Nephron progenitor cell (in vitro differentiated cells): ENCODE data around the gene TBL1XR1.

ENCODE experiments used
- DNase-seq: peaks from one replicate; pipeline ENCODE4 v3.0.0; 2021
- H3K27ac Mint-ChIP-seq: 2 replicates; pipeline ENCODE4 v1.8.0; 2021; ENCODE audit warnings: mild to moderate bottlenecking, moderate library complexity, mixed read lengths
- H3K27me3 Mint-ChIP-seq: 2 replicates; pipeline ENCODE4 v1.8.0; 2021; ENCODE audit warnings: mild to moderate bottlenecking, low read depth, mixed read lengths; ENCODE audit not compliant: poor library complexity
- H3K36me3 Mint-ChIP-seq: 2 replicates; pipeline ENCODE4 v1.8.0; 2021; ENCODE audit warnings: low read depth, mixed read lengths
- H3K4me1 Mint-ChIP-seq: 2 replicates; pipeline ENCODE4 v1.8.0; 2021; ENCODE audit warnings: mixed read lengths
- H3K4me3 Mint-ChIP-seq: 2 replicates; pipeline ENCODE4 v1.8.0; 2021; ENCODE audit warnings: mild to moderate bottlenecking, moderate library complexity, mixed read lengths
- H3K9me3 Mint-ChIP-seq: 2 replicates; pipeline ENCODE4 v1.8.0; 2021; ENCODE audit warnings: mild to moderate bottlenecking, moderate library complexity, mixed read lengths
- CTCF ChIP-seq: fragments of 200-600 bp; sonication (generic); IDR thresholded peaks from 2 replicates; pipeline ENCODE4 v1.5.0; 2021; ENCODE audit warnings: antibody characterized with exemption

Gene TBL1XR1

GRCh38 chr3:177197041-177197726, at the start of gene TBL1XR1:
TSS of gene TBL1XR1 (minus strand) at chr3:177197482. CDS start at chr3:177064977, 132,505 bp downstream.
- Mint-ChIP-seq H3K4me1 (peaks cover 52% of the 10 kb centered on the region), H3K4me3 (peak within 1 kb of the TSS; percentile 99), H3K36me3 (peaks cover 20% of the 10 kb centered on the region), H3K27ac (peak within 1 kb of the TSS; percentile 99), H3K27me3 (no peaks in the 10 kb centered on the region), H3K9me3 (peaks cover 11% of the 10 kb centered on the region)
- DNase-seq: peak; percentile 84
- no peak for TF ChIP-seq CTCF

- Mint-ChIP-seq H3K4me1 (peaks cover 12% of the 10 kb centered on the region), H3K27me3 (no peaks in the 10 kb centered on the region), H3K4me3 (no peak overlapping the region), H3K27ac (peak overlapping the region; percentile 50), H3K9me3 (peaks cover 16% of the 10 kb centered on the region), H3K36me3 (peaks cover 10% of the 10 kb centered on the region)
- TF ChIP-seq CTCF: no peak
- DNase-seq: no peak
Measured at GRCh38 chr3:177245250-177245649, 48.0 kb upstream of the TBL1XR1 start.

GRCh38 chr3:177244606-177245005, 47.3 kb upstream of the TBL1XR1 start:
- Mint-ChIP-seq H3K4me3 (no peak overlapping the region), H3K36me3 (peaks cover 10% of the 10 kb centered on the region), H3K4me1 (peaks cover 6% of the 10 kb centered on the region), H3K27ac (no peak overlapping the region), H3K9me3 (peaks cover 16% of the 10 kb centered on the region), H3K27me3 (no peaks in the 10 kb centered on the region)
- no peak for TF ChIP-seq CTCF
- no peak for DNase-seq

GRCh38 chr3:177238686-177239216, 41.5 kb upstream of the TBL1XR1 start:
- Mint-ChIP-seq H3K4me1 (peaks cover 5% of the 10 kb centered on the region), H3K4me3 (no peak overlapping the region), H3K27ac (no peak overlapping the region), H3K27me3 (no peaks in the 10 kb centered on the region), H3K9me3 (no peaks in the 10 kb centered on the region), H3K36me3 (no peaks in the 10 kb centered on the region)
- no peak for DNase-seq
- no peak for TF ChIP-seq CTCF

- Mint-ChIP-seq H3K36me3 (no peaks in the 10 kb centered on the region), H3K9me3 (no peaks in the 10 kb centered on the region), H3K27me3 (no peaks in the 10 kb centered on the region), H3K27ac (no peak overlapping the region), H3K4me3 (no peak overlapping the region), H3K4me1 (peaks cover 5% of the 10 kb centered on the region)
- DNase-seq: no peak
- TF ChIP-seq CTCF: no peak
Measured at GRCh38 chr3:177237206-177237605, 39.9 kb upstream of the TBL1XR1 start.

GRCh38 chr3:177236704-177237103, 39.4 kb upstream of the TBL1XR1 start:
- no peaks in the 10 kb centered on the region for H3K27me3 Mint-ChIP-seq
- TF ChIP-seq CTCF: no peak
- no peaks in the 10 kb centered on the region for H3K9me3 Mint-ChIP-seq
- no peak overlapping the region for H3K4me3 Mint-ChIP-seq
- peaks cover 5% of the 10 kb centered on the region for H3K4me1 Mint-ChIP-seq
- no peaks in the 10 kb centered on the region for H3K36me3 Mint-ChIP-seq
- H3K27ac Mint-ChIP-seq: no peak overlapping the region
- no peak for DNase-seq
